SIG-M5 (cell line): ENCODE measurements around the gene RASD1.
A peak's percentile ranks its signal among the peaks of the same experiment; 100 is the strongest.

Experiments used
- DNase-seq: peaks from one replicate; lab custom pipeline; 2025; lab: John Stamatoyannopoulos, UW

Gene RASD1, protein sequence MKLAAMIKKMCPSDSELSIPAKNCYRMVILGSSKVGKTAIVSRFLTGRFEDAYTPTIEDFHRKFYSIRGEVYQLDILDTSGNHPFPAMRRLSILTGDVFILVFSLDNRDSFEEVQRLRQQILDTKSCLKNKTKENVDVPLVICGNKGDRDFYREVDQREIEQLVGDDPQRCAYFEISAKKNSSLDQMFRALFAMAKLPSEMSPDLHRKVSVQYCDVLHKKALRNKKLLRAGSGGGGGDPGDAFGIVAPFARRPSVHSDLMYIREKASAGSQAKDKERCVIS

DNA sequence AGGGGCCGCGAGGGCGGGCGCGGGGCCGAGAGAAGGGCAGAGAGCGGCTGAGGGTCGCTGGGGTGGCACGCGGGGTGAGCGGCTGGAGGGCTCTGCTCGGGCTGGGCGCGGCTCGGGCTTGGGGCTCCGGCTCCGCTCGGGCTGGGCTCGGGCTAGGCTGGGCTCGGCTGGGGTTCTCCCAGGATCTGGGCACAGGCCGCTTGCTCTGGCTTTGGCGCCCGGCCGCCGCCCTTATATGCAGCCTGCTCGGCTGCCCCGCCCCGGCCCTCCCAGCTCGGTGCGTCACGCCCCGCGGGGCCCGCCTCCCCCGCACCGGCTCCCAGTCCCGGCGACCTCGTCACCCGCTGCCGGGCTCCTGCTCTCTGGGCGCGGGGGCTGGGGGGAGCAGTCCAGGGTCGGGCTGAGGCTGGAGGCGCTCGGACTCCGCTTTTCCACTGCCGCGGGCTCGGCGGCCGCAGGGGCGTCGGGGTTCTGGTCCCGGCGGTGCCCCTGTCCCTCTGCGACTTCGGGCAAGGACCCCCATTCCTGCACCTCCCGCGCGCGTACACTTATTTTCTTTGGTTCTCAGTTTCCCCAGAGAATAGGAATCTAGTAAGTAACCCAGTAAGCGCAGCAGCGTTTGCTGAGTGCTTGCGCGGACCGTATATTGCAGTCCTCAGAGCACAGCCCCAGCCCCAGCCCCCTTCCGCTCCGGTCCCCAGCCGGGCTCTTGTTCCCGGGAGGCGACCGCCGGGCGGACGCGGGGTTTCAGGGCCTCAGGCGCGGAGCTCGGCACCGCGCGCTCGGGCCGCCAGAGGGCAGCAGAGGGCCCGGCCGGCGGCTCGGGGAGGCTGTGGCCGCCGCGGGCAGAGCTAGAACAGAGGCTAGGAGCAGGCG, at the start of gene RASD1:
Gene RASD1, minus strand, starts transcription at position 207 of the 876 bp plus-strand sequence. CDS start 214 bp downstream, outside the sequence.
- peak; percentile 31 for DNase-seq

DNA sequence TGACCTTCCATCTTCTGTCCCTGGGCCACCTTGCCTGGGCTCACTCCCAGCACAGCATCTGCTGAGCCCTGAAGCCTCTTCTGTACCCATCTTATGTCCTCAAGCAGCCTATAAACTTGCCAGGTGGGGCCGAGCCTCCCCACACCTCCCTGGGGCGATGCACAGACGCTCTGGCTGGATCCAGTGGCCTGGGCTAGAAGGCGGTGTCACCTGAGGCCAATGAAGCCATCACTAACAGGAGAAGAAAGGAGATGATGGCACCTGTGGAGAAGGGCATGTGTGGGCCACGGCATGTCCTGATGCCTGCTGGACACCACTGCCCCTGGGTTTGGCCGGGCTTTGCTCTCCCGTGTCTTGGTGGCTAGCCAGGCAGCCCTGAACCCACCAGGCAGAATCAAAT, 49.8 kb upstream of the RASD1 start:
- no peak for DNase-seq

DNA sequence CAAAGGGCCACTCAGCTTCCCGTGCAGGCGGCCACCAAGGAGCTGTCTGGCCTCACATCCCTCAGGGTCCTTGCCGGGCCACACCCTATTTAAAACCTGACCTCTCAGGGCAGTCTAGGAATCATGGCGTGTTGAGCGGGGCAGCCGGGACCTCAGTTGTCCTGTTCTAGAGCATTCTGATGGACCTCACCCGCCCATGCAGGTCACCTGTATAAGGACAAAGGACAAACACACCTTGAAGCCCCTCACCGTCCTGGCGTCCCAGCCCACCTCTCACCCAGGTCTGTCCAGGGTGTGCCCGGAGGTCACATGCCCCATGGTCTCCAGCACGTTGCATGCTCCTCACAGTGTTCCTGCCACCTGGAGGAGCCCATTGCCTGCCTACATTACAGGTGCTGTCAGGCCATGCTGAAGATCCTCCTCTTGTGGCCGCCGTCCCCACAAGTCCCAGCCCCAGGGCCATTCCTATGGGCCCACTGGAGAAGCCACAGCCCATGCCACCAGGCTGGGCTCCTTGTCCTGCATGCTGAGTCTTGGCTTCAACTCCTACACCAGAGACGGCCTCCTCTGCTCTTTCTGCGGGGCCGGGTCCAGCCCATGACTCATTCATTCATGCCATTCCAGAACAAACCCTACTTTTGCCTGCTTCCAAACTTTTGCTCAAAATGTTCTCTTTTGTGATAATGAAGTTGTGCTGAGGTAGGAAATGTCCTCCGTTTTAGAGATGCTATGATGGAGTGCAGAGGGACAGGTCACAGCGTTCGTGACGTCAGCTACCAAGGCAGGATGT, 49.0 kb upstream of the RASD1 start:
- no peak for DNase-seq

DNA sequence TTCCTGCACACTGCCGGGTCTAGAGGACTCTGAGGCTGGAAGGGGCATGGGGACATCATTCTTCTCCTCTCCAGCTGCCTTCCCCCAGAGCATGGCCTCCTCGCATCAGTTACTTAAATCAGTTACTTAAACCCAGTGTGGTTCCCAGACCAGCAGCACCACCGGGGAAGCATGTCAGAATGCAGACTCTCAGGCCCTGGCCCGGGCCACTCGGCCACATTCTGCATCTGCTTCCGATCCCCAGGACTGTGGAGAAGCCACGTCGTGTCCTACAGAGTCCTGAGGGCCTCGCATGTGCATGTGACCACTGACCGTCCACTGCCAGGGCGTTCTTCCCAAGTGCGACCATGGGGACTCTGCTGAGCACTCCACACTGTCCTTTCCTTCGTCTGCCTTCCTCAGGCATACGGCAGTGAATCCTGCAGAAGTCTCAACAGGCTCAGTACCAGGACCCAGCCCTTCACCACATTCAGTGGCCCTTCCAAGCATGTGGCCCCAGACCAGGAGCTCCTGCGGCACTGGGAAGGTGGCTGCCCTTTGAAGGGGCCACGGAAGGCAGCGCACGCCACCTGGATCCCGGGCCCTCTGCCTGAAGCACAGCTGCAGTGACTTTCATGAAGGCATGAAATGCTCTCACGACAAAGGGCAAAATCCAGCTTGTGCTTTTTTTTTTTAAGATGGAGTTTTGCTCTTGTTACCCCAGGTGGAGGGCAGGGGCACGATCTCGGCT, 46.9 kb upstream of the RASD1 start:
- DNase-seq = no peak

DNA sequence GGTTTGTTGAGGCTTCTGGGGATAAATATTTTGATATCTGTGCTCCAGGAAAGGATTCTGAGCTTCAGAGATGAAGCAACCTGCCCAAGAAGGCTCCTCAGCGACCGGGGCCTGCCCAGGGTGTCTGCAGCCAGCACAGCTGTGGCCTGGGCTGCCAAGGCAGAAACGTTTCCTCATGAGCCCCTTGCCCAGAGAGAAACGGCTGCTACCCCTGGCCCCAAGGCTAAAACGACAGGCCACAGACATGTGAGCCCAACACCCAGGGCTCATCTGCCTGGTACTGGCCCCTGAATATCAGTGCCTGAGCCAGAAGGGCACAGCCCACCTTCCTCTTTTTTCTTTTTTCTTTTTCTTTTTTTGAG, 45.4 kb upstream of the RASD1 start:
- no peak for DNase-seq

DNA sequence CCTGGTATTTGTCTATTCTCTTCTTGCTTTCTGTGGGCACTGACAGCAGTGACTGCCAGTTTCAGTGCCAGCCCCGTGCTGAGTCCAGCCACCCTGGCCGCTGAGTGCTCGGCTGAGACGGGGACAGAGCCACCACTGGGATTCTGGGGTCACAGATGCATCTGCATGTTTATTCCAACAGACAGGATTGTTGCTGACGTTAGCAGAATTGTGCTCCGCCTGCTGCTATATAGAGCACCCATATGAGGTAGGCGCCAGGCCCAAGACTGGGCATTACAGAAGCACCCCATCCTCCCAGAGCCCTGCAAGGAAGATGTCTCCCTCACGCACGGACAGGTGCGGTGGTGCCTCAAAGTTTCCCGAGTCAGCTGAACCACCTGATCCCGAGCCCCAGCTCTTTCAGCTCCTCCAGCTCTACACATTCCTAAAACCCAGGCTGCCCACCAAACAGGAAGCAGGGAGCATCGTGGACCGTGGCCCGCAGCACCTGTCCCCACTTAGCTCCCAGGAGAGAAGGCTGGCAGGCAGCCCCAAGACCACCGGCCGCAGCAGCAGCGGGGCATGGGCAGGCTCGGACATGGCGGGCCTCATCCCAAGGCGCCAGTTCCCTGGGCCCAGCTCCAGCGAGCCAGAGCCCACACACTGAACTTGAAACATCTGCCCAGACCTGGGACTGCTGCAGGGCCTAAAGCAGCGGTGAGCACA, 44.9 kb upstream of the RASD1 start:
- DNase-seq = no peak

DNA sequence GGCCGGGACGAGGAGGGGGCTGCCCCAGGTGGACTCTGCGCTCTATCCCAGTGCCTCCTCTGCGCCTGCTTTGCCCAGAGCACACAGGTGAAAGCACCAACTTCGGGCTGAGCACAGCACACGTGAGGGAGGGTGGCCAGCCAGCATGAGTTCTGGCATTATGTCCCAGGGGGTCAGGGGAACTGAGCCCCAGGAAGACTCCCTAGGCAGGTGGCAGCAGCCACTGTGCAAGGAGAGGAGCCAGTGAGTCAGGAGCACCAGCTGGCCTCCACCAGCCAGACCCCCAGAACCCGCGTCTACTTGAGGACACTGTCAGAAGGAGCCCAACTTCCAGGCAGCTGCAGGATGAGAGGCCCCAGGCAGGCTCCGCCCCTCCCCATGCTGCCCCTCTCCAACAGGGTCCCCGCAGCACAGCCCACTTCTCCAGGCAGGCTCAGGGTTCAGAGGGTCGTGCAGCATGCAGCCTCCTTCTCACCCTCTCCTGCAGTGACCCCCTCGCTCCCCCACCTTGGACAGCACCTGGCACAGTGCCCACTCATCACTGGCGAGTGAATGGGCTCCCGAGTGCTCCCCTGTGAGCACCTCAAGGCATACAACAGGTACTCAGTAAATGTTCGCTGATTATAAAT, 44.2 kb upstream of the RASD1 start:
- DNase-seq = no peak

DNA sequence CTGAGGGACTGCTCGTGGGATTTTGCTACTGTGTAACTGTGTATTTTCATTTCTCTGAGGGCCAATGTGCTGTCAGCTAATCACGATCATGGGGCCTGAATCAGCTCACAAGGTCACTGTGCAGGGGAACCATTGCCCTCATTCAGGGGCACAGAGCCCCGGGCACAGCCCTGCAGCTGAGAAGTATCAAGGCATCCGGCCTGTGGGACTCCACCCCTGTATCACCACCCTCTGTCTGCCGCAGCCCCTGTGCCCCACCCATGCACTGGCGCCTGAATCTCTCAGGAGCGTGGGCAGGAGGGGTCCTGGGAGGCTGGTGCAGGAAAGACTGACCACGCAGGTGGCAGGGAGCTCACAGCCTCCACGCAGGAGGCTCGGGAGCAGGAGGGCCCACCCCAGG, 43.4 kb upstream of the RASD1 start:
- DNase-seq = no peak

DNA sequence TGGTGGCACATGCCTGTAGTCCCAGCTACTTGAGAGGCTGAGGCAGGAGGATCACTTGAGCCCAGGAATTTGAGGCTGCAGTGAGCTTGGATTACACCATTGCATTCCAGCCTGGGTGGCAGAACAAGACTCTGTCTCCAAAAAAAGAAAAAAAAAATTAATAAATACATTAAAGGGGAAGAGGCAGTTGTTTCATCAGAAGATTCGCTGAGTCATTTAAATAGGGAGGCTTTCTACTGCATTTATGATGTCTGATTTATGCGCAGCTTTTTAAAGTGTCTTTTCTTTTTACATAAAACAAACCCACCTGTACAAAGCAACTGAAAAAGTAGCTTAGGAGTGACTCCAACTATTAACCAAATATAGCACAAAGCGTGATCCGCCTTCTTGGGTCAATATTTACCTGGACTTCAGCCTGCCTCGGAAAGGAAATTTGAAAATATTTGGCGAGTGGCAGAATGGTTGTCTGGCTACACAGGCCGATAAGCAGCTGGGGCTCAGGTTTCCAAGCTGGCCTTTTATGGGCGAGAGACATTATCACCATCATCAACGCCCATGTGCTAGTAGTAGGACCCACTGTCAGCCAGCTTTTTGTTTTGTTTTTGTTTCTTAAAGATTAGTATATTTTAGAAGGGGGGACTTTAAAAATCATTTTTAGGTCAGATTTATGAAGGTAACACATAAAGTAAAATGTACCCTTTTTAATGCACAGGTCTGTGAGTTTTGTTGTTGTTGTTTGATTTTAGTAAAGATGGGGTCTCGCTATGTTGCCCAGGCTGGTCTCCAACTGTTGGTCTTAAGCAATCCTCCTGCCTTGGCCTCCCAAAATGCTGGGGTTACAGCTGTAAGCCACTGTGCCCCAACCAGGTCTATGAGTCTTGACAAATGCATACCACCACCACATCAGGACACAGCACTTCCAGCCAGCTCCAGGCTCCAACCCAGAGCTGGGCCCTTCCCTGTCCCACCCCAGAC, 42.5 kb upstream of the RASD1 start:
- DNase-seq = no peak

DNA sequence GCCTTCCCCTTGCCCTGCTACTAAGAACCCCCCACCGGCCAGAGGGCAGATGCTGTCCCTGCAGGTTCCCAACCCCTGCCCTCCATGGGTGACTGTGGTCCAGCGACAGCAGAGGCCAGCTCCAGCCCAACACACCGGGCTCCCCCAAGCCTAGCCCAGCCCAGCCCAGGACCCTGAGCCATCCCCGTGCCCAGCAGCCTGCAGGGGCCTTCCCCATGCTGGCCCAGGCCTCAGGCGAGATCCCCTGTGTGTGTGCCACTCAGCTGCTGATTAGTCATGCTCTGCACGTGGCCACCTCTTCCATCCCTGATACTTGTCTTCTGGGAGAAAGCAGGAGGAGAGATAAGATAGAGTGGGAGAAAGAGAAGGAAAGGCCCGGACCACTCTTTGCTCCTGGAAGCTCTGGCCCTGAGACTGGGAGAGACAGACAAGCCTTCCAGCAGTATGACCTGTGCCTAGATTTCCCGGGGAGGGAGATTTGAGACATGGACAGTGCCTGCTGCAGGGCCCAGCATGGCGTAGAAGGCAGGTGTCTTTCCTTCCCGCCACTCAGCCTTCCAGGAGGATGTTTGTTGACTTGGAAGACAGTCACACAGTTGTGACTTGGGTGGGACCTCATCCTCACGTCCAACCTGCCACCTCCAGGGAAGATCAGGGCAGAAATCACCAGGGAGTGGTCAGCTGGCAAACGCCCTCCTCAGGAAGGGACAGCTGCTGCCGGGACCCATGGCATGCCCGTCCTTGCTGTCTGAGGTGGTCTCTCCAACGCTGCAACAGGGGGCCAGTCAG, 41.3 kb upstream of the RASD1 start:
- DNase-seq = no peak

DNA sequence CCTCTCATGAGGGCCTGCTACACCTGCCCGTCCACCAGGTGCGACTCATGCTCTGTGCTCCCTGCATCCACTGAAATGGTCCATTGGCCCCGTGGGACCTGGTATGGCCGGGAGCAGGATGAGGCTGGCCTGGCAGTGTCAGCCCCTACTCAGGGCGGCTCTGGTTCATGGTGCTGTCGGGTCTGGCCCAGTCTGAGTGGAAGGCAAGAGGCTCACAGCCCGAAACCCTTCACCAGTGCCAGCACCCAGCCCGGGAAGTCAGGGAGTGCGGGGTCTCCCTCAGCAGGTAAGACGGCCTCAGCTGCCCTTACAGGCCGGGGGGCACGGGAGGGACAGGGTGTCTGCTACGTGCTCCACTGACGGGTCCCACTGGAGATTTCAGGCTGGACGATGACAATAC, 40.5 kb upstream of the RASD1 start:
- no peak for DNase-seq

DNA sequence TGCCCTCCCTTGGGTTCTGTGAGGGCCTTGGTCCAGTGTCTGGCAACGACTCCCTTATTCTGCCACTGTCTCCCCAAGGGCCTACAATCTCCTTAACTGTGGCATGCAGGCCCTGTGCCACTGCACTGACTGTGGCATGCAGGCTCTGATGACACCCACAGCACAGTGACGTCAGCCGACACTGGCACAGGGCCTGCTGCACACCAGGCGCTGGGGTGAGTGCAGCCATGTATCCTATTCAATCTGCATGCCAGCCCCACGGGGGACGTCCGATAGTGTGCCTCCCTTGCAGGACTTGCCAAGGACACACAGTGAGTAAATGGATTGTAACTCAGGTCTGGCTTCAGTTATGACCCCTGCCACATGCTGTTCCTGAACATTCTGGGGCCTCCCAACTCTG, 39.8 kb upstream of the RASD1 start:
- DNase-seq = no peak

DNA sequence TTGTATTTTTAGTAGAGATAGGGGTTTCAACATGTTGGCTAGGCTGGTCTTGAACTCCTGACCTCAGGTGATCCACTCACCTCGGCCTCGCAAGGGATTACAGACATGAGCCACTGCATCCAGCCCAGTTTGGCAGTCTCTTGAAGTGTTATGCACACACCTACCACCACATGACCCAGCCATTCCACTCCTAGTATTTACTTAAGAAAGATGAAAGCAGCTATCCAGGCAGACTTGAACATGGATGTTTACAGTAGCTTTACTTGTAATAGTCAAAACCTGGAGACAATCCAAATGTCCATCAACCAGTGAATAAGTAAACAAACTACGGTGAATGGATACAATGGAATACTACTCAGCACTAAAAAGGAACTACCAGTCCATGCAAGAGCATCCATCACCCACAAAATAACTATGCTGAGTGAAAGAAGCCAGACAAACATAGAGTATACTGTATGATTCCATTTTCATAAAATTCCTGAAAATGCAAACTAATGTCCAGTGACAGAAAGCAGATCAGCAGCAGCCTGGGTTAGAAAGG, 37.8 kb upstream of the RASD1 start:
- DNase-seq = no peak

DNA sequence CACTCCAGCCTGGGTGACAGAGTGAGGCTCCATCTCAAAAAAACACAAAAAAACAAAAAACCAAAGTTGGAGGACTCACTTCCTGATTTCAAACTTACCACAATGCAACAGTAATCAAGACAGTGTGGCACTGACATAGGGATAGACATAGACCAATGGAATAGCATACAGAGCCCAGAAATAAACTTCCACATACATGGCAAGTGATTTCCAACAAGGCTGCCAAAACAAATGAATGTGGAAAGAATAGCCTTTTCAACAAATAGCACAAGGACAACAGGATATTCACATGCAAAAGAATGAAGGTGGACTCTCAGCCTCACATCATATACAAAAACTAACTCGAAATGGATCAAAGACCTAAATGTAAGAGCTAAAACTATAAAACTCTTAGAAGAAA, 36.8 kb upstream of the RASD1 start:
- no peak for DNase-seq

DNA sequence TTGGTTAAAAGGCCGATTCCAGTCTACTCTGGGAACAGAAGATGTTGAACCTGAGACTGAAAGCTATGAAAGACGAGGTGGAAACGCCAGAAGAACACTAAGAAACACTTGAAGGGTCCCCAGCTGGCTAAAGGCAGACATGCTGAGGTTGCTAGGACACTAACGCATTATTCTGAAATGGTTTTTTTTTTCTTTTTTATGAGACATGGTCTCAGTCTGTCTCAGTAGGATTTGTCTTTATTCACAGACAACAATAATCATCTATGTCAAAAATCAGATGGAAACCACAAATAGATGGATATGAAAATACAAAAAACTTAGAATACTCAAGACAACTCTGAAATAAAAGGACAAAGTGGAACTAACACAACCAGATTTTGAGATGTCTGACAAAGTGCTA, 35.0 kb upstream of the RASD1 start:
- DNase-seq = no peak

DNA sequence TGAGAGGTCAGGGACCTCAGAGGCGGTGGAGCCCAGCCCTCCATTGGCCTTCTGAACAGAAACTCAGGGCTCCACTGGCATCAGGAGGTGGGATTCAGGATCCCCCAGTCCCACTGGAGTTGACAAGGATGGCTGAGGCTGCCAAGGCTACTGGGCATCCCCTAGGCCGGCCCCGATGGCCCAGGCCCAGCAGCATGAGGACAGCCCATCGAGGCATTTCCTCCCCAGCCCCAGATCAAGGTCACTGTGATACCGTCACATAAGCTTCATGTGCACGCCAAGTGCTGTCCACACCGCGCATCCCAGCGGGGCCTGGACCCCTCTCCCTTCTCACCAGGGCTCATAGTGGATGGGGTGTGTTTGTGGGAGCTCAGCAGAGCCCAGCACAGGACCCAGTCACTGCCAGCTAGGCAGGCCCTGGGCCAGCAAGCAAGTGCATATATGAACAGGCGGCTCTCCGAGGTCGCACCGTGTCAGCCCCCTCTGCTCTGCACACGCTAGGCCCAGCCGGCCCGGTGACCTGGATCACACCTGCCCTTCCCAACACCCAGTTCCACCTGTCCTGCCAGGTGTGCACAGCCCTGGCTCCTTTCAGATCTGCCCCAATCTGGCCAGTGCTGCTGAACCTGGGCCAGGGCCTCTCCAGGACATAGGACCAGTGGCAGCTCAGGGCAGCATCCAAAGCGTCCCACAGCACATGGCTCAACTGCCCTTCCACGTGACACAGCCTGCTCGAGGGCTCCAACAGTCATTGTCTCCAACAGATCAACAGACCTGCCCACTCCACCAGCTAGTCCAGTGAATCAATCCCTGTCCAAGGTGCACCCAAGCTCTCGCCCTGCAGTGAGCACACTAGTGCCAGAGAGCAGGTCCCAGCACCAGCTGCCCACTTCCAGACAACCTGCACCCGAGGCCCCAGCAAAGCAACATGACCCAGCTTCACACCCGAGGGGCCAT, 32.8 kb upstream of the RASD1 start:
- no peak for DNase-seq

DNA sequence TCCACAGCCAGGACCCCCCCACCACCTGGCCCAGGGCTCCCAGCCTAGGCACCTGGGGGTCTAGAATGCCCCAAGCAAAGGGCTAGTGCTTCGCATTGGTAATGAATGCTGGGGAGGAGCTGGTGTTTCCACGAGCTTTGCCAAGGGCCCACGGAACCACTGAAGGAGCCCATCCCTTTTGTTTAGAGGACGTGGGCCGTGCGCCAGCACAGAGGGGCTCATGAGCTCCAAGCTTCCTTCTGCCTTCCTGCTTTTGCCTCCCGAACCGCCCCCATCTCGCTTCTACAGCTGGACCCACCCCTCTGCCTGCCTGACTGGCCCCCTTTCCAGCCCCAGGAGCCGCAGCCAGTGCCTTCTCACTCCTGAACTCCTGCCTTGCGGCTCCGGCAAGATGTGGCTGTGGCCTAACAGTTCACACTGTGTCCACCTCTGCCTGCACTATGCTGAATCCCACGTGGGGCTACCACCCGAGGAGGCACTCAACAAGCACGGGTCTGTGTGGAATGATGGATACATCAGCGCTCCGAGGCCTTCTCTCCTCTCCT, 31.8 kb upstream of the RASD1 start:
- no peak for DNase-seq
